Neuronal stem cell (in vitro differentiated cells): ENCODE measurements around the gene PNMA8C.

Source experiments
- DNase-seq: peaks from one replicate; pipeline ENCODE4 v3.0.0-alpha.2; 2013; ENCODE audit warnings: low spot score
- H2AFZ ChIP-seq: one replicate; pipeline ENCODE4 v1.6.1; 2013; ENCODE audit warnings: mild to moderate bottlenecking, low read length, inconsistent platforms
- H2AK5ac ChIP-seq: 2 replicates; pipeline ENCODE4 v1.6.1; 2013; ENCODE audit warnings: low read depth, mild to moderate bottlenecking, inconsistent platforms, low read length, moderate library complexity, mixed read lengths
- H2BK120ac ChIP-seq: 2 replicates; pipeline ENCODE4 v1.6.1; 2013; ENCODE audit warnings: low read depth, mild to moderate bottlenecking, inconsistent platforms, low read length, moderate library complexity, mixed read lengths
- H2BK12ac ChIP-seq: one replicate; pipeline ENCODE4 v1.6.1; 2013; ENCODE audit warnings: low read length, inconsistent platforms
- H2BK15ac ChIP-seq: 2 replicates; pipeline ENCODE4 v1.6.1; 2013; ENCODE audit warnings: mild to moderate bottlenecking, low read length, inconsistent platforms, mixed read lengths
- H2BK5ac ChIP-seq: one replicate; pipeline ENCODE4 v1.6.1; 2013; ENCODE audit warnings: inconsistent platforms, mild to moderate bottlenecking, low read length, moderate library complexity
- H3K14ac ChIP-seq: one replicate; pipeline ENCODE4 v1.6.1; 2013; ENCODE audit warnings: low read length, inconsistent platforms
- H3K18ac ChIP-seq: 2 replicates; pipeline ENCODE4 v1.6.1; 2013; ENCODE audit warnings: low read length, inconsistent platforms
- H3K23ac ChIP-seq: 2 replicates; pipeline ENCODE4 v1.6.1; 2013; ENCODE audit warnings: low read depth, mild to moderate bottlenecking, mixed read lengths, low read length, inconsistent platforms; ENCODE audit not compliant: poor library complexity
- H3K27ac ChIP-seq: replicated peaks from 3 replicates; pipeline ENCODE4 v1.5.1; 2013; ENCODE audit warnings: low read length, inconsistent platforms
- H3K27me3 ChIP-seq, 3 experiments: 2 replicates each; pipeline ENCODE4 v1.6.1; 2013; ENCODE audit warnings: low read length in 3 of 3, mild to moderate bottlenecking in 2 of 3, inconsistent platforms in 1 of 3, low read depth in 1 of 3, mixed read lengths in 1 of 3, moderate library complexity in 1 of 3; ENCODE audit not compliant: control insufficient read depth in 3 of 3, insufficient read depth in 3 of 3
- H3K36me3 ChIP-seq, 2 donors: replicated peaks in 1 of 2; 2 replicates each; pipeline ENCODE4 v1.6.1; 2013; ENCODE audit warnings: low read length in 2 of 2; ENCODE audit not compliant: control insufficient read depth in 2 of 2, insufficient read depth in 2 of 2
- H3K4ac ChIP-seq: 2 replicates; pipeline ENCODE4 v1.6.1; 2013; ENCODE audit warnings: inconsistent platforms, mild to moderate bottlenecking, low read length, moderate library complexity
- H3K4me1 ChIP-seq, 2 donors: 1 replicate in 1 of 2; 2 replicates in 1 of 2; pipeline ENCODE4 v1.6.1; 2013; ENCODE audit warnings: low read length in 2 of 2, low read depth in 1 of 2; ENCODE audit not compliant: control insufficient read depth in 2 of 2, insufficient read depth in 1 of 2
- H3K4me2 ChIP-seq: one replicate; pipeline ENCODE4 v1.6.1; 2013; ENCODE audit warnings: mild to moderate bottlenecking, low read length, inconsistent platforms; ENCODE audit not compliant: insufficient read depth, poor library complexity, severe bottlenecking
- H3K4me3 ChIP-seq, 2 donors: 2 replicates each; pipeline ENCODE4 v1.5.1; 2013; ENCODE audit warnings: low read length in 2 of 2, mild to moderate bottlenecking in 2 of 2, inconsistent platforms in 1 of 2, moderate library complexity in 1 of 2
- H3K79me1 ChIP-seq: one replicate; pipeline ENCODE4 v1.6.1; 2013; ENCODE audit warnings: low read depth, mild to moderate bottlenecking, inconsistent platforms, low read length, moderate library complexity
- H3K9ac ChIP-seq: one replicate; pipeline ENCODE4 v1.6.1; 2013; ENCODE audit warnings: mild to moderate bottlenecking, low read depth, low read length, inconsistent platforms; ENCODE audit not compliant: poor library complexity
- H3K9me3 ChIP-seq, 2 donors: replicated peaks in 1 of 2; 2 replicates each; pipeline versions ENCODE3 to v1.6.1; 2013; ENCODE audit warnings: low read length in 2 of 2, mild to moderate bottlenecking in 2 of 2, inconsistent platforms in 1 of 2, low read depth in 1 of 2, mixed read lengths in 1 of 2, moderate library complexity in 1 of 2; ENCODE audit not compliant: control insufficient read depth in 2 of 2, insufficient read depth in 1 of 2
- H4K8ac ChIP-seq: one replicate; pipeline ENCODE4 v1.6.1; 2013; ENCODE audit warnings: low read depth, mild to moderate bottlenecking, inconsistent platforms, low read length, moderate library complexity
- H4K91ac ChIP-seq: one replicate; pipeline ENCODE4 v1.6.1; 2013; ENCODE audit warnings: low read length, low read depth, mild to moderate bottlenecking, inconsistent platforms; ENCODE audit not compliant: poor library complexity
- WGBS, 2 donors: extraction: QIAGEN DNeasy Blood & Tissue Kit; methylation state at CpG; one replicate each; pipeline ENCODE4 v1.1.7; 2013; ENCODE audit warnings: missing lambda C conversion rate in 2 of 2, mixed read lengths in 1 of 2; ENCODE audit not compliant: insufficient read length in 2 of 2, insufficient replicate concordance in 1 of 2; ENCODE audit errors: extremely low coverage in 2 of 2; 5-methylcytosine and 5-hydroxymethylcytosine counted together

Gene PNMA8C

GRCh38 chr19:46388311-46389095 lies 40.2 kb downstream of the PNMA8C start:
- H3K79me1 ChIP-seq: peaks cover 6% of the 10 kb centered on the region
- DNase-seq: no peak
- no peak overlapping the region for H2AFZ ChIP-seq
- no peak overlapping the region for H3K14ac ChIP-seq
- no peak overlapping the region for H2AK5ac ChIP-seq
- no peaks in the 10 kb centered on the region for H3K27me3 ChIP-seq
- H3K18ac ChIP-seq: peak overlapping the region; percentile 34
- no peak overlapping the region for H4K8ac ChIP-seq
- H3K4me3 ChIP-seq: no peak overlapping the region
- H3K9me3 ChIP-seq: peaks cover 6 to 8% of the 10 kb centered on the region in 2 donors
- H3K23ac ChIP-seq: no peak overlapping the region
- WGBS, 2 donors: no CpG with 5 or more reads among the region's 25 CpGs
- H3K27ac ChIP-seq: no peak overlapping the region
- H3K4ac ChIP-seq: no peak overlapping the region
- H2BK15ac ChIP-seq: no peak overlapping the region
- no peak overlapping the region for H2BK5ac ChIP-seq
- H2BK120ac ChIP-seq: no peak overlapping the region
- H3K4me1 ChIP-seq: no peaks in the 10 kb centered on the region
- peaks cover 57 to 98% of the 10 kb centered on the region in 2 donors for H3K36me3 ChIP-seq
- H3K4me2 ChIP-seq: no peak overlapping the region
- no peak overlapping the region for H2BK12ac ChIP-seq
- H3K9ac ChIP-seq: no peak overlapping the region
- H4K91ac ChIP-seq: no peak overlapping the region

GRCh38 chr19:46387713-46388130 lies 41.0 kb downstream of the PNMA8C start:
- Histone ChIP-seq H3K4me1 (no peaks in the 10 kb centered on the region), H2BK15ac (no peak overlapping the region), H3K79me1 (peaks cover 6% of the 10 kb centered on the region), H3K27ac (no peak overlapping the region), H3K18ac (no peak overlapping the region), H3K4ac (no peak overlapping the region), H3K9ac (no peak overlapping the region), H2AFZ (no peak overlapping the region), H2BK5ac (no peak overlapping the region), H3K9me3 (peaks cover 6 to 8% of the 10 kb centered on the region in 2 donors), H3K27me3 (no peaks in the 10 kb centered on the region), H3K14ac (no peak overlapping the region), H2AK5ac (no peak overlapping the region), H3K36me3 (peaks cover 65 to 99% of the 10 kb centered on the region in 2 donors), H2BK120ac (no peak overlapping the region), H3K23ac (no peak overlapping the region), H4K8ac (no peak overlapping the region), H2BK12ac (no peak overlapping the region), H3K4me2 (no peak overlapping the region), H4K91ac (no peak overlapping the region), H3K4me3 (no peak overlapping the region)
- no CpG with 5 or more reads among the region's 10 CpGs for WGBS, 2 donors
- DNase-seq: no peak

GRCh38 chr19:46386996-46387712 lies 41.6 kb downstream of the PNMA8C start:
- Histone ChIP-seq H4K8ac (peak overlapping the region; percentile 2), H3K36me3 (peaks cover 68 to 99% of the 10 kb centered on the region in 2 donors)
- WGBS, 2 donors: no CpG with 5 or more reads among the region's 30 CpGs

GRCh38 chr19:46386151-46386550 lies 42.6 kb downstream of the PNMA8C start:
- H3K4ac ChIP-seq: no peak overlapping the region
- no peaks in the 10 kb centered on the region for H3K27me3 ChIP-seq
- DNase-seq: no peak
- no peak overlapping the region for H3K4me3 ChIP-seq
- H3K9ac ChIP-seq: no peak overlapping the region
- no peak overlapping the region for H4K91ac ChIP-seq
- no peak overlapping the region for H2BK15ac ChIP-seq
- peaks cover 6 to 8% of the 10 kb centered on the region in 2 donors for H3K9me3 ChIP-seq
- peaks cover 69 to 99% of the 10 kb centered on the region in 2 donors for H3K36me3 ChIP-seq
- no peak overlapping the region for H2BK5ac ChIP-seq
- H3K18ac ChIP-seq: no peak overlapping the region
- H2AK5ac ChIP-seq: no peak overlapping the region
- peaks cover 6% of the 10 kb centered on the region for H3K79me1 ChIP-seq
- no peak overlapping the region for H3K27ac ChIP-seq
- H3K14ac ChIP-seq: no peak overlapping the region
- WGBS, 2 donors: no CpG with 5 or more reads among the region's 10 CpGs
- no peak overlapping the region for H3K4me2 ChIP-seq
- no peak overlapping the region for H2BK120ac ChIP-seq
- H3K23ac ChIP-seq: no peak overlapping the region
- no peak overlapping the region for H2BK12ac ChIP-seq
- H4K8ac ChIP-seq: no peak overlapping the region
- no peak overlapping the region for H2AFZ ChIP-seq
- H3K4me1 ChIP-seq: no peaks in the 10 kb centered on the region

More at GRCh38 chr19:46386996-46387712, 41.6 kb downstream of the PNMA8C start:
- Histone ChIP-seq H3K4me3 (peak overlapping the region in 1 of 2 donors; percentile 19), H3K4ac (no peak overlapping the region), H3K9me3 (peaks cover 6 to 8% of the 10 kb centered on the region in 2 donors), H2AFZ (no peak overlapping the region), H3K4me2 (no peak overlapping the region), H3K18ac (no peak overlapping the region), H3K27me3 (no peaks in the 10 kb centered on the region), H3K79me1 (peaks cover 6% of the 10 kb centered on the region), H2AK5ac (no peak overlapping the region), H4K91ac (no peak overlapping the region), H3K14ac (peak overlapping the region; percentile 6), H3K9ac (peak overlapping the region; percentile 70), H2BK12ac (peak overlapping the region; percentile 52), H2BK120ac (no peak overlapping the region), H3K27ac (no peak overlapping the region), H3K23ac (peak overlapping the region; percentile 28), H2BK15ac (no peak overlapping the region), H3K4me1 (no peaks in the 10 kb centered on the region), H2BK5ac (peak overlapping the region; percentile 34)
- DNase-seq: no peak
